ENCODE results near the gene WNT3. TPM values are rescaled to one million over a fixed set of nuclear protein-coding genes. Genes with fewer than 3 reads are reported as not detected.
"Not testable (repeated sequence)": the region's sequence is repeated elsewhere in the genome, so short reads cannot be mapped to it uniquely, and the experiment has no call there.

The WNT3 gene
- total and polyA plus RNA-seq, 7 experiments from 2014 or later = 0.07 to 0.24 TPM; not detected in 5

DNA sequence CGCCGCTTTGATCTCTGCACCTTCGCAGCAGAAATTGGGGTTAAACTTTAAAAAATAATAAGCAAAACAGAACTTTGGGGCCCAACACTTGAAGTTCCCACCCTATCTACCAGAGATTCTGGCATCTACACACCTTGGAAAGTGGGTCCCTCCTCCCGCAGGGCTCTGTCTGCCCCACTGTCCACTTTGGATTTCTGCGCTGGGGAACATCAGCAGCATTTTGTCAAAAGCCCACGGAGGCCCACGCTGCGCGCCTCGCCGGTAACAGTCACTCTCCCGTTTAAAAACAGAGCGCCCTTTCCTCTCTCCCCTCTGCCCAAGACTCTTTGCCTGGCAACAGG lies 32.2 kb upstream of the WNT3 start:
- ChIA-PET CTCF (no interaction called here), POLR2A (no interaction called here)
- H3K9me3 ChIP-seq (ENCODE audit: control insufficient read depth in 2 of 3, low read length in 3 of 3) = no peaks in the 10 kb centered on the region
- no peak overlapping the region for H3K27ac ChIP-seq (ENCODE audit: low read depth, low read length)
- Mint-ChIP-seq H3K27me3 (peaks cover 53 to 86% (median 80%) of the 10 kb centered on the region in 5 donors), H3K9me3 (peaks cover 0 to 4% (median 0%) of the 10 kb centered on the region in 11 donors), H3K4me1 (peaks cover 3 to 26% (median 11%) of the 10 kb centered on the region in 7 donors), H3K27ac (no peak overlapping the region), H3K36me3 (no peaks in the 10 kb centered on the region), H3K4me3 (peak overlapping the region in 8 of 10 donors; percentile 41 to 71 (median 56))
- no peaks in the 10 kb centered on the region for H3K4me1 ChIP-seq (ENCODE audit: control insufficient read depth in 2 of 2, insufficient read depth in 2 of 2, low read length in 2 of 2)
- DNase-seq (no peak), ATAC-seq (no peak)
- no peaks in the 10 kb centered on the region for H3K36me3 ChIP-seq (ENCODE audit: control insufficient read depth in 2 of 3, insufficient read depth in 3 of 3, low read length in 3 of 3)
- intact Hi-C loops (cut with micrococcal nuclease) = no loop called here
- H3K4me3 ChIP-seq (ENCODE audit: low read length) = no peak overlapping the region
- H3K27me3 ChIP-seq (ENCODE audit: control insufficient read depth in 2 of 2, insufficient read depth in 2 of 2, low read length in 2 of 2) = peaks cover 7 to 13% of the 10 kb centered on the region in 2 donors

DNA sequence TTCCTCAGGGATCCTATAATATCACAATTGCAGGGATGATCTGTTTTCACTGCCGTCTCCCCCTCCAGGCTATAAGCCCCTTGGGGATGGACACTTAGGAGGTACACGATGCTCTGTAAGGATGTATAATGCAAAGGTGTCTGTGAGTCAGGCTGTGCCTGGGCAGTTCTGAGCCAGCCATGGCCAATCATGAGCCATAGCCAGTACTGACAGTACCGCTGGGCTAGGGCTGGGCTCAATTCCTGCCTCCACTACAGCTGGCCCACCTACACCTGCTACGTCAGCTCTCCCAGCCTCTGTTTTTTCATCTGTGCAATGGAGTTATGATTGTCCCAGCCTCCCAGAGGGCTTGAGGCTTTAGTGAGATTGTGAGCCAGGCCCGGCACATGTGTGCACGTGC lies 30.0 kb upstream of the WNT3 start:
- no peak for ATAC-seq
- DNase-seq = no peak
- intact Hi-C loops (cut with micrococcal nuclease) = no loop called here
- Mint-ChIP-seq H3K9me3 (peaks cover 0 to 11% (median 2%) of the 10 kb centered on the region in 11 donors), H3K4me3 (peak overlapping the region in 1 of 10 donors; percentile 43), H3K27me3 (peaks cover 59 to 80% (median 64%) of the 10 kb centered on the region in 5 donors), H3K27ac (no peak overlapping the region), H3K36me3 (peaks cover 0 to under 1% (median 0%) of the 10 kb centered on the region in 5 donors), H3K4me1 (peaks cover 3 to 26% (median 11%) of the 10 kb centered on the region in 7 donors)
- Histone ChIP-seq H3K4me3 (ENCODE audit: low read length) (no peak overlapping the region), H3K4me1 (ENCODE audit: control insufficient read depth in 2 of 2, insufficient read depth in 2 of 2, low read length in 2 of 2) (no peaks in the 10 kb centered on the region), H3K9me3 (ENCODE audit: control insufficient read depth in 2 of 3, low read length in 3 of 3) (no peaks in the 10 kb centered on the region), H3K27ac (ENCODE audit: low read depth, low read length) (no peak overlapping the region), H3K36me3 (ENCODE audit: control insufficient read depth in 2 of 3, insufficient read depth in 3 of 3, low read length in 3 of 3) (no peaks in the 10 kb centered on the region), H3K27me3 (ENCODE audit: control insufficient read depth in 2 of 2, insufficient read depth in 2 of 2, low read length in 2 of 2) (peaks cover 7 to 13% of the 10 kb centered on the region in 2 donors)
- ChIA-PET POLR2A (no interaction called here), CTCF (no interaction called here)

DNA sequence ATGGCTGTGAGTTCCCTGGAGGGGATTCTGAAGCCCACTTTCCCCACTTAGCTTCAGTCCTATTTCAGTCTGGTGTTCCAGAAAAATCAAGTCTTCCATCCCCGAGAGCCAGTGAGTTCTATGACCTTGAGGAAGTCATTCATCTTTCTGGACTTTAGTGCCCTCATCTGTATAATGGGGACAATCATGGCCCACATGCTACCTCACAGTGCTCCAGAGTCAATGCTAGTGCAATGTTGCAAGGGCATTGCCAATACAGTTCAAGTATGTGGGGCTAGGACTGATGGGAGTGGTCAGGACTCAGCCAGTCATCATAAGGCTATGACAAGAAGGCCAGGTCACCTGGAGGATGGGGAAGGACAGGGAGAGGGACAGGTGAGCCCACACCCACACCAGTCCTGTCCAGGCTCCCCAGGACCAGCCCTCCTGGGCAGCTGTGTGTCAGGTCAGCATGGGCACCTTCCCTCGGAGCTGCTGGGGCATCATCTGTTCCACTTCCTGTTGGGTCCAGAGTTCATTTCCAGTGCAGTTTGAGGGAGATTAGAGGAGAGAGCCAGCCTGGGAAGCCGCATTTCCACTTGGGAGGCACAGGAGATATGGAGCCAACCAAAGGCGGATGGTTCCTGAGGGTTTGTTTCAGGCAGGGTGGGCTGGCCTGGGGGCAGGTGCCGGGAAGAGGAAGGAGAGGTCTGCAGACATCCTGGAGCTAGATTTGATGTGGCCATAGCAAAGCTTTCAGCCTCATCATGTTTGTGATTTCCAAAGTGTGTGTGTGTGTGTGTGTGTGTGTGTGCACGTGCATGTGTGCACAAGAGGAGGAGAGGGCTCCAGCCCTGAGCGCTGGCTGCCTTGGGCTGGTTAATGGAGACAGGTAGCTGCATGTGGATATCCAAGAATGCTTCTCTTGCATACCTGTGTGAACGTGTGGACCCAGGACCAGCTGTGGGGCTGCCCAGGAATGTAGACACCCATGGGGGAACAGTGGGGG lies 29.0 kb upstream of the WNT3 start:
- Mint-ChIP-seq H3K27ac (no peak overlapping the region), H3K9me3 (peaks cover 7 to 22% (median 11%) of the 10 kb centered on the region in 11 donors), H3K27me3 (peaks cover 61 to 80% (median 65%) of the 10 kb centered on the region in 5 donors), H3K4me3 (no peak overlapping the region), H3K36me3 (peaks cover 0 to 11% (median 7%) of the 10 kb centered on the region in 5 donors), H3K4me1 (peaks cover 3 to 20% (median 10%) of the 10 kb centered on the region in 7 donors)
- Histone ChIP-seq H3K4me3 (ENCODE audit: low read length) (no peak overlapping the region), H3K9me3 (ENCODE audit: control insufficient read depth in 2 of 3, low read length in 3 of 3) (peaks cover 0 to 6% (median 4%) of the 10 kb centered on the region in 3 experiments), H3K27ac (ENCODE audit: low read depth, low read length) (no peak overlapping the region), H3K36me3 (ENCODE audit: control insufficient read depth in 2 of 3, insufficient read depth in 3 of 3, low read length in 3 of 3) (no peaks in the 10 kb centered on the region), H3K27me3 (ENCODE audit: control insufficient read depth in 2 of 2, insufficient read depth in 2 of 2, low read length in 2 of 2) (peaks cover 2 to 9% of the 10 kb centered on the region in 2 donors), H3K4me1 (ENCODE audit: control insufficient read depth in 2 of 2, insufficient read depth in 2 of 2, low read length in 2 of 2) (no peaks in the 10 kb centered on the region)
- CTCF ChIA-PET = interaction anchor here (1.2 kb wide), 1 partner anchor 12 kb away, joined by 4 read pairs; no protein-coding TSS in a partner anchor
- POLR2A ChIA-PET = no interaction called here
- DNase-seq (no peak), ATAC-seq (no peak)
- intact Hi-C loops (cut with micrococcal nuclease) = no loop called here

DNA sequence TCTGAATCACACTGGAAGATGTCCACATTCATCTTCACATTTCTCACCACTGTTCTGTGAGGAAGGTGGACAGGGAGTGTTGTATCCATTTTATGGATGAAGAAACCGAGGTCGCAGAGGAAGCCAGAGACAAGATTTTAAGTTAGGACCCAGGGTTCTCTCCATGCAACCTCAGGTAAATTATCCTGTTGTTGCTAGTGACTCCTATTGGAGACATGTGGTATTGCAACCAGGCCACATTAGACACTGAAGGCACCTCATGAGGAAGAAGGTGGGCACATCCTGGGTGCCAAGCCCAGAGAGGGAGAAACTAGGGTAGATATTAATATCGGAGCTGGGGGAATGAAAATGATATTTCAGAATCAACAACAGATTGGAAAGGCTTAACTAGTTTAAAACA lies 24.3 kb upstream of the WNT3 start:
- Mint-ChIP-seq H3K9me3 (peaks cover 7 to 33% (median 16%) of the 10 kb centered on the region in 11 donors), H3K36me3 (peaks cover 0 to 11% (median 9%) of the 10 kb centered on the region in 5 donors), H3K27ac (no peak overlapping the region), H3K4me3 (no peak overlapping the region), H3K27me3 (peaks cover 46 to 68% (median 54%) of the 10 kb centered on the region in 5 donors), H3K4me1 (peaks cover 0 to 8% (median 4%) of the 10 kb centered on the region in 7 donors)
- ChIA-PET CTCF (interaction anchor here (1.4 to 1.5 kb wide), 3 partner anchors 8 to 95 kb away, joined by 3 to 4 read pairs (median 3); no protein-coding TSS in a partner anchor), POLR2A (interaction anchor here (0.6 kb wide), 1 partner anchor 22 kb away, joined by 3 read pairs; no protein-coding TSS in a partner anchor)
- Histone ChIP-seq H3K27me3 (ENCODE audit: control insufficient read depth in 2 of 2, insufficient read depth in 2 of 2, low read length in 2 of 2) (peaks cover 0 to 14% of the 10 kb centered on the region in 2 donors), H3K4me1 (ENCODE audit: control insufficient read depth in 2 of 2, insufficient read depth in 2 of 2, low read length in 2 of 2) (no peaks in the 10 kb centered on the region), H3K36me3 (ENCODE audit: control insufficient read depth in 2 of 3, insufficient read depth in 3 of 3, low read length in 3 of 3) (no peaks in the 10 kb centered on the region), H3K27ac (ENCODE audit: low read depth, low read length) (no peak overlapping the region), H3K4me3 (ENCODE audit: low read length) (no peak overlapping the region), H3K9me3 (ENCODE audit: control insufficient read depth in 2 of 3, low read length in 3 of 3) (peaks cover 0 to 6% (median 4%) of the 10 kb centered on the region in 3 experiments)
- DNase-seq = no peak
- no peak for ATAC-seq
- intact Hi-C loops (cut with micrococcal nuclease) = loop anchor here (1.0 to 5.0 kb wide), 2 partner anchors 97 to 159 kb away; no protein-coding TSS in a partner anchor

DNA sequence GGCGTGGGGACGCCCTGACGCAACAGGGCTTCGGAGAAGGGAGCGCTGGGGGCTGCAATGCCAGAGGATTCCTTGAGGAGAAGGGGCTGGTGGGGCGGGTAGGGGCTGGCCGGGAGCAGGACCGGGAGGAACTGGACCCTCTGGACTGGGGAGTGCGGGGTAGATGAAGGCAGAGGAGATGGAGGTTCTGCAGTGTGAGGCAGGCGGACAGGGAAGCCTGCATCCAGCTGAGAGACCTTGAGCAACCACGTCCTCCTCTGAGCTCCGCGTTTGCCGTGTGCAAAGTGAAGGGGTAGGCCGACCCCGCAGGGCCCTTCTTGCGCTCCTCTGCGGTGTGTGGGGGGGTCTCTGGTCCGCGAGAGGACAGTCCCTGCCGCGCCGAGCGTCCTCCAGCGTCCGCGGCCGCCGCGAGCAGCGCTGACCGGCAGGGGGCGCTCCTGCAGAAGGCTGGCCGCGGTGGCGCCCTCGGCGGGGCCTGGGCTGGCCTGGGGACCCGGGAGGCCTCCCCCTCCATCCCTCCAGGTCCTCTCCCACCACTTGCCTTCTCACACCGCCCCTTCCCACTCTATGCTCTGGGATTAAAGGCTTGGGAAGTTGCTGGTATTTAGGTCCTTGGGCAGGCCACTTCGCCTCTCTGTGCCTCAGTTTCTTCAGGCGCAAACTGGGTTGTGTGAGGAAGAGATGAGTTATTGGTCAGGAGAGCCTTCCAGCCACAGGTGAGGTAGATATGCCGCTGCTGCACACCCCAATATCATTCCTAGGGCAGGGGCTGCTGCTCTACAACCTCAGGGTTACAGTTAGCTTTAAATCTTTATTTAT lies 23.3 kb upstream of the WNT3 start:
- Histone ChIP-seq H3K4me1 (ENCODE audit: control insufficient read depth in 2 of 2, insufficient read depth in 2 of 2, low read length in 2 of 2) (no peaks in the 10 kb centered on the region), H3K9me3 (ENCODE audit: control insufficient read depth in 2 of 3, low read length in 3 of 3) (peaks cover 0 to 6% (median 4%) of the 10 kb centered on the region in 3 experiments), H3K4me3 (ENCODE audit: low read length) (no peak overlapping the region), H3K27ac (ENCODE audit: low read depth, low read length) (no peak overlapping the region), H3K27me3 (ENCODE audit: control insufficient read depth in 2 of 2, insufficient read depth in 2 of 2, low read length in 2 of 2) (peaks cover 0 to 14% of the 10 kb centered on the region in 2 donors), H3K36me3 (ENCODE audit: control insufficient read depth in 2 of 3, insufficient read depth in 3 of 3, low read length in 3 of 3) (no peaks in the 10 kb centered on the region)
- peak; percentile 55 for ATAC-seq
- Mint-ChIP-seq H3K4me3 (no peak overlapping the region), H3K4me1 (peaks cover 0 to 8% (median 4%) of the 10 kb centered on the region in 7 donors), H3K9me3 (peaks cover 7 to 33% (median 16%) of the 10 kb centered on the region in 11 donors), H3K27me3 (peaks cover 37 to 66% (median 45%) of the 10 kb centered on the region in 5 donors), H3K27ac (no peak overlapping the region), H3K36me3 (peaks cover 0 to 11% (median 9%) of the 10 kb centered on the region in 5 donors)
- intact Hi-C loops (cut with micrococcal nuclease) = loop anchor here (1.0 to 5.0 kb wide), 3 partner anchors 99 to 161 kb away; no protein-coding TSS in a partner anchor
- DNase-seq = peak in 2 of 9 donors; percentile 26 to 45
- ChIA-PET POLR2A (no interaction called here), CTCF (interaction anchor here (0.7 to 1.5 kb wide), 3 partner anchors 9 to 96 kb away, joined by 3 to 4 read pairs (median 3); no protein-coding TSS in a partner anchor)

DNA sequence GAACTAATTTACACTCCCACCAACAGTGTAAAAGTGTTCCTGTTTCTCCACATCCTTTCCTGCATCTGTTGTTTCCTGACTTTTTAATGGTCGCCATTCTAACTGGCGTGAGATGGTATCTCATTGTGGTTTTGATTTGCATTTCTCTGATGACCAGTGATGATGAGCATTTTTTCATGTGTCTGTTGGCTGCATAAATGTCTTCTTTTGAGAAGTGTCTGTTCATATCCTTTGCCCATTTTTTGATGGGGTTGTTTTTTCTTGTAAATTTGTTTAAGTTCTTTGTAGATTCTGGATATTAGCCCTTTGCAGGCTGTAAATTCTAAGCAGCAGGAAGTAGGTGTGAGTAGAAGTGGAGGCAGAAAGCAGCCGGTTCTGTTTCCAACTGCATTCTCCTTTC lies 22.1 kb upstream of the WNT3 start:
- H3K9me3 Mint-ChIP-seq = peaks cover 7 to 33% (median 16%) of the 10 kb centered on the region in 11 donors
- H3K4me1 ChIP-seq (ENCODE audit: control insufficient read depth in 2 of 2, insufficient read depth in 2 of 2, low read length in 2 of 2); DNase-seq; H3K27ac ChIP-seq (ENCODE audit: low read depth, low read length); CTCF ChIA-PET; POLR2A ChIA-PET; H3K27ac Mint-ChIP-seq; H3K9me3 ChIP-seq (ENCODE audit: control insufficient read depth in 2 of 3, low read length in 3 of 3); H3K4me1 Mint-ChIP-seq; H3K4me3 ChIP-seq (ENCODE audit: low read length); ATAC-seq; H3K36me3 ChIP-seq (ENCODE audit: control insufficient read depth in 2 of 3, insufficient read depth in 3 of 3, low read length in 3 of 3): not testable (repeated sequence)
- peaks cover 34 to 63% (median 43%) of the 10 kb centered on the region in 5 donors for H3K27me3 Mint-ChIP-seq
- H3K4me3 Mint-ChIP-seq = peak overlapping the region in 1 of 10 donors; percentile 19
- peaks cover 0 to 14% of the 10 kb centered on the region in 2 donors for H3K27me3 ChIP-seq (ENCODE audit: control insufficient read depth in 2 of 2, insufficient read depth in 2 of 2, low read length in 2 of 2)
- intact Hi-C loops (cut with micrococcal nuclease) = loop anchor here (2.0 to 5.0 kb wide), 2 partner anchors 100 to 162 kb away; no protein-coding TSS in a partner anchor
- H3K36me3 Mint-ChIP-seq = peaks cover 0 to 11% (median 9%) of the 10 kb centered on the region in 5 donors

Measured in naive thymus-derived CD4-positive, alpha-beta T cell (primary cell).